Urothelium cell line (cell line): Measurements from ENCODE around the gene C2CD3.
"Not testable (repeated sequence)": the region's sequence is repeated elsewhere in the genome, so short reads cannot be mapped to it uniquely, and the experiment has no call there.

Experiments
- DNase-seq: peaks from one replicate; pipeline ENCODE4 v3.0.0; 2011; ENCODE audit warnings: low spot score, mixed read lengths
- FAIRE-seq: peaks from 2 replicates; lab custom pipeline; 2011; peaks lifted over from hg19 to GRCh38; lab: Jason Lieb, UNC

The C2CD3 gene

DNA sequence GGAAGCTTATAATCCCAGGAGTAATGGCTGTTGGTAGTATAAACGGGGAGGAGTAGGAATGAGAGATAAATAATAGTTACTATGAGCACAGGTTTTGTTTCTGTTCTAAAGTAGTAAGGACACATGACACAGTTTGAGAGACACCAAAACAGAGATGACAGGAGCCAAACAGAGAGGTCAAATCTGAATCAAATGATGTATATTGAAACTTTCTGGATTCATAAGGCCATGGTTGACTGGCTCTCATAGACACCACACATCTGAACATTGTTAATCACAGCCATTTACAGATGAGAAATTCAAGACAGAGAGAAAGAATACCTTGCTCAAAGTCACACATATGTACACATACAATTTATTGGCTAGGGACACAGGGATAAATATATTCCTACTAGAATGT, 98.5 kb downstream of the C2CD3 start:
- FAIRE-seq = no peak

GRCh38 chr11:74070723-74071492, 99.9 kb downstream of the C2CD3 start:
- FAIRE-seq (no peak), DNase-seq (no peak)

More for the DNA sequence above, 98.5 kb downstream of the C2CD3 start:
- no peak for DNase-seq

- FAIRE-seq (no peak), DNase-seq (no peak)
Measured at GRCh38 chr11:74069146-74070046, 101.4 kb downstream of the C2CD3 start.

GRCh38 chr11:74066663-74067062, 104.1 kb downstream of the C2CD3 start:
- DNase-seq, FAIRE-seq: not testable (repeated sequence)

GRCh38 chr11:74065534-74065933, 105.3 kb downstream of the C2CD3 start:
- DNase-seq = not testable (repeated sequence)

DNA sequence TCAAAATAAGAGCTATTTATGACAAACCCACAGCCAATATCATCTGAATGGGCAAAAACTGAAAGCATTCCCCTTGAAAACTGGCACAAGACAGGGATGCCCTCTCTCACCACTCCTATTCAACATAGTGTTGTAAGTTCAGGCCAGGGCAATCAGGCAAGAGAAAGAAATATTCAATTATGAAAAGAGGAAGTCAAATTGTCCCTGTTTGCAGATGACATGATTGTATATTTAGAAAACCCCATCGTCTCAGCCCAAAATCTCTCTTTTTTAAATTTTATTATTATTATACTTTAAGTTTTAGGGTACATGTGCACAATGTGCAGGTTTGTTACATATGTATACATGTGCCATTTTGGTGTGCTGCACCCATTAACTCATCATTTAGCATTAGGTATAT, 107.2 kb downstream of the C2CD3 start:
- DNase-seq, FAIRE-seq: not testable (repeated sequence)

More at GRCh38 chr11:74065534-74065933, 105.3 kb downstream of the C2CD3 start:
- FAIRE-seq = not testable (repeated sequence)

GRCh38 chr11:74061599-74061998, 109.2 kb downstream of the C2CD3 start:
- not testable (repeated sequence) for DNase-seq, FAIRE-seq

GRCh38 chr11:74057249-74058151, 113.3 kb downstream of the C2CD3 start:
- no peak for DNase-seq
- no peak for FAIRE-seq

DNA sequence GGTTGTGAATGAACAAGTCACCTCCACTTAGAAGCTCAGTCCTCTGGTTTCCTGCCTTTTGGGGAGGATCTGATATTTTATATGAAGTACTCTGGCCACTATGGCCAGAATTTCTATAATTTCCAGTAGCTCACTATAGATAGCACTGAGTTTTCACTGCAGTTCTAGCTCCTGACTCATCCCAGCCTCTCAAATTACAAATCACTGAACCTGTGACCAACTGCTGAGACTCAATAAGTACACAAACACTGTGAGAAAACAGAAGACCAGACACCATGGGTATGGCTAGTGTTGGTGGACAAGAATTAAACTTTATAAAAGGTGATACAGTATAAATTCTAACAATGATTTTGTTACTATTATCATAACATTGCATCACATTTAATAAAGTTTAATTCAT, 114.9 kb downstream of the C2CD3 start:
- FAIRE-seq (no peak), DNase-seq (no peak)

DNA sequence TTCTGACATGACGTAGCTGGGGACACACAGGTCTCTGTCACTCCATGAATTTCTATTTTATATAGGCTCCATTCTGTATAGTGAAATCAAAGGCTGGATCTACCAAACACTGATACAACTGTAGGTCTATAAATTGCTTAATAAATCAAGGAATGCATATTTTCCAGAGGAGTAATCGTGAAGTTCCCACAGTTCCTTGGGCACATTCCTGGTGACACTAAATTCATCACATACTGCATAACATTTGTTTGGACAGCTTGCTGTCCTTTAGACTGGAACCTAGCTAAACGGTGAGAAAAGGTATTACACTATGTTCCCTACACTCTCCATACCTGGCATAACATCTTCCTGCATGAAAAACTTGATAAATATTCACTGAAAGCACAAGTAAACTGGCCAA, 120.3 kb downstream of the C2CD3 start:
- FAIRE-seq = no peak

GRCh38 chr11:74048993-74049392, 121.8 kb downstream of the C2CD3 start:
- DNase-seq = no peak
- FAIRE-seq = no peak

More for the DNA sequence above, 120.3 kb downstream of the C2CD3 start:
- DNase-seq = no peak

- DNase-seq = no peak
- no peak for FAIRE-seq
Measured at GRCh38 chr11:74044538-74044937, 126.3 kb downstream of the C2CD3 start.

DNA sequence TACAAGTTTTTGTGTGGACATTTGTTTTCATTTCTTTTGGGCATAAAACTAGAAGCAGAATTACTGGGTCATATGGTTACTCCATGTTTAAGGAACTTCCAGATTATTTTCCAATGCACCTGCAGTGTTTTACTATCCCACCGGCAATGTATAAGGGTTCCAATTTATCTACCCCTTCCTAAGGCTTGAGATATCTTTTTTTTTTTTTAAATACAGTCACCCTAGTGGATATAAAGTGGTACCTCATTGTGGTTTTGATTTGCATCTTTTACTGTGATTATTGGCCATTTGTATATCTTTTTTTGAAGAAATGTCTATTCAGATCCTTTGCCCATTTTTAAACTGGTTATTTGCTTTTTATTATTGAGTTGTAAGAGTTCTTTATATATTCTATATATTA, 127.4 kb downstream of the C2CD3 start:
- FAIRE-seq = no peak
- DNase-seq = no peak

- FAIRE-seq (no peak), DNase-seq (peak; percentile 20)
Measured at GRCh38 chr11:74037309-74037708, 133.5 kb downstream of the C2CD3 start.

DNA sequence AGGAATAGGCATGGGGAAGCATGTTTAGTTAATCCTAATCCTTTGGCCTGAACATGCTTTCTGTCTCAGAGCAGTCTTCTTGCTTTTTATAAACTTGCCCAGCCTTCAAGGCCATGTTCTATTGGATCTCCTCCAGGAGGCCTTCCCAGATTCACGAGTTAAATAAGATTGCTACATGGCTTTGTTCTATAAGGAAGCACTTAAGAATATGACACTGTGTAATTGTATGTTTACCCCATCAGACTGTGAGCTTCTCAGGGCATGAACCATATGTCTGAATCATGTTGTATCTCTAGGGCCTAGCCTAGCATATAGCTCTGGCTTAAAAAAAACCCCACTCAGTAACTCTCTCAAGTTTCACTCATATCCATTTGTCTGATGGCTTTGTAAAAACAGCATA, 135.5 kb downstream of the C2CD3 start:
- no peak for FAIRE-seq

GRCh38 chr11:74033046-74033445, 137.8 kb downstream of the C2CD3 start:
- FAIRE-seq (no peak), DNase-seq (no peak)

More for the DNA sequence above, 135.5 kb downstream of the C2CD3 start:
- DNase-seq = no peak

DNA sequence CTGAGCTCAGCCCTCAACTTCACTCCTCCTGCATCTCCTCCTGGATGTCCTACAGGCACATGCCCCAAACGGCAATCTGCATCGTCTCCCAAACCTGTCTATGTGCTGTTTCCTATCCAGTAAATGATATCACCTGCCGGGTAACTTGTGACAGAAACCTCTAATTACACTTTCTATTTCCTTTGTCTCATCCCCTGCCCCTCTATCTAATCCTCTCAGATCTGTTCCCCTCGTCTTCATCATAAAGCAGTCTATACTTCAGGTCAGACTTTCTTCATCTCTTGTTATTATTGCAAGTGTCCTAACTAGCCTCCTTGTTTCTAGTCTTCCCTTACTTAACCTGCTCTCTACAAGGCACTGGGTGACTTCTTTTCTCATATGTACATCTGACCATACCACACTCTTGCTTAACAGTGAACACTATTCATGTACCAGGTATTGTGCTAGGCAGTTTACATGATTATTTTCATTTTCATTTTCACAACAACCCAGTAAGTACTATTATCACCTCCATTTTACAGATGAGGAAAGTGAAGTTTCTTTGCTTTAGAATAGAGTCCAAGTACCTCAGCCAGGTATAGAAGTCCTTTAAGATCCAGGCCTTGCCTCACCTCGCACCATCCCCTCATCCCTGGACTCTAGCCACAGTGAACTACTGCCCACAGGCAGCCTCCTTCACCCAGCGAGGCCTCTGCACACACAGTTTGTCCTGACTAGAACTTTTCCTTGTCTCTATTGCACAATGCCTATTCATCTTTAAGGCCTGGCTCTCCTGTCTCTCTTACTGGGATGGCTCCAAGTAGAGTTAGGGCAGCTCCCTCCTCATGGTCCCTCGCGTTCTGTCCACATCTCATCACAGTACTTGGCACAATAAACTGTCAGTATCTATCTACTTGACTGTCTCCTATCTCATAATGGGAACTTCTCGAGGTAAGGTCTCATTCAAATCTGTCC, 139.8 kb downstream of the C2CD3 start:
- FAIRE-seq (no peak), DNase-seq (no peak)

GRCh38 chr11:74025467-74026166, 145.2 kb downstream of the C2CD3 start:
- DNase-seq = no peak
- no peak for FAIRE-seq
